BJ (cell line): ENCODE data around the gene PCBP3. TPM values are rescaled to one million over a fixed set of nuclear protein-coding genes. Genes with fewer than 3 reads are reported as not detected.

ENCODE experiments used
- CTCF ChIA-PET: fragments of 350-600 bp; formaldehyde crosslinking; extraction: SDS; loops from one replicate; lab custom pipeline; 2021; ENCODE audit warnings: antibody characterized with exemption, inconsistent platforms; lab: Yijun Ruan, JAX
- POLR2A ChIA-PET: fragments of 300-600 bp; sonication (Branson Sonifier 250); formaldehyde crosslinking; extraction: SDS; loops from one replicate; lab custom pipeline; 2021; ENCODE audit warnings: antibody characterized with exemption; lab: Charles Lee
- DNase-seq: peaks from one replicate; pipeline ENCODE4 v3.0.0-alpha.2; 2011; ENCODE audit warnings: low read depth
- H3K27me3 ChIP-seq: 2 replicates; pipeline ENCODE4 v1.6.0; 2011; ENCODE audit warnings: low read length; ENCODE audit not compliant: control insufficient read depth, insufficient read depth
- H3K36me3 ChIP-seq: 2 replicates; pipeline ENCODE4 v1.5.1; 2011; ENCODE audit warnings: low read length; ENCODE audit not compliant: control insufficient read depth, insufficient read depth
- H3K4me3 ChIP-seq: 2 replicates; pipeline ENCODE4 v1.5.1; 2011; ENCODE audit warnings: low read depth, mild to moderate bottlenecking, control low read depth, low read length
- polyA plus RNA-seq: library from polyadenylated mRNA; depleted of rRNA; stranded (reverse); fragments of >200 nt; gene quantifications from 2 replicates; pipeline ENCODE4 v1.2.3, GENCODE V29; 2011
- TF ChIP-seq, protein P1 (sequence below): IDR thresholded peaks from 2 replicates; pipeline ENCODE4 v1.5.1; 2011; ENCODE audit warnings: low read depth, mild to moderate bottlenecking, control low read depth, inconsistent platforms, low read length, moderate library complexity; ENCODE audit not compliant: insufficient read depth

PCBP3 gene
- polyA plus RNA-seq, 1 experiment: 2.1 TPM

DNA sequence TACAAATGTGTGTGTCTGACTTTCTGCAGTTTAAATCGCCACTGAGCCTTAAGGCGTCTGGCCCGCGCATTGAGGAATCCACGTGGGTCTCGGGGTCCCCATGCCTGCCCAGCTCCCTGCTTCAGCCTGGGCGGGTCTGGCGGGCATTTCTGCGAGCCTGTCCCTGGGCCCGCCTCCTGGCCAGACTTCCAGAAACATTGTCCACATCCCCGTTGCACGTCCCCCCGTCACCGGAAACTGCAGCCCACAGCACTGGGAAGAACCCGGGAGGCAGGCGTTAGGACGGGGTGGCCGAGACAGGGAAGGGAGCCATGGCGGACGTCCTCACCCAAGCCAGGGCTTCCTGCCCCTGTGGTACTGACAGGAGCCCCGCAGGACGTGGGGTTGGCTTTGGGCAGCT is 225.0 kb downstream of the PCBP3 start:
- POLR2A ChIA-PET: no interaction called here
- DNase-seq: no peak
- no peaks in the 10 kb centered on the region for H3K36me3 ChIP-seq
- CTCF ChIA-PET: interaction anchor here (3.9 kb wide), 1 partner anchor 13 kb away, joined by 24 read pairs; no protein-coding TSS in a partner anchor
- no peak overlapping the region for H3K4me3 ChIP-seq
- TF ChIP-seq, protein P1, sequence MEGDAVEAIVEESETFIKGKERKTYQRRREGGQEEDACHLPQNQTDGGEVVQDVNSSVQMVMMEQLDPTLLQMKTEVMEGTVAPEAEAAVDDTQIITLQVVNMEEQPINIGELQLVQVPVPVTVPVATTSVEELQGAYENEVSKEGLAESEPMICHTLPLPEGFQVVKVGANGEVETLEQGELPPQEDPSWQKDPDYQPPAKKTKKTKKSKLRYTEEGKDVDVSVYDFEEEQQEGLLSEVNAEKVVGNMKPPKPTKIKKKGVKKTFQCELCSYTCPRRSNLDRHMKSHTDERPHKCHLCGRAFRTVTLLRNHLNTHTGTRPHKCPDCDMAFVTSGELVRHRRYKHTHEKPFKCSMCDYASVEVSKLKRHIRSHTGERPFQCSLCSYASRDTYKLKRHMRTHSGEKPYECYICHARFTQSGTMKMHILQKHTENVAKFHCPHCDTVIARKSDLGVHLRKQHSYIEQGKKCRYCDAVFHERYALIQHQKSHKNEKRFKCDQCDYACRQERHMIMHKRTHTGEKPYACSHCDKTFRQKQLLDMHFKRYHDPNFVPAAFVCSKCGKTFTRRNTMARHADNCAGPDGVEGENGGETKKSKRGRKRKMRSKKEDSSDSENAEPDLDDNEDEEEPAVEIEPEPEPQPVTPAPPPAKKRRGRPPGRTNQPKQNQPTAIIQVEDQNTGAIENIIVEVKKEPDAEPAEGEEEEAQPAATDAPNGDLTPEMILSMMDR: no peak
- peaks cover 3% of the 10 kb centered on the region for H3K27me3 ChIP-seq

DNA sequence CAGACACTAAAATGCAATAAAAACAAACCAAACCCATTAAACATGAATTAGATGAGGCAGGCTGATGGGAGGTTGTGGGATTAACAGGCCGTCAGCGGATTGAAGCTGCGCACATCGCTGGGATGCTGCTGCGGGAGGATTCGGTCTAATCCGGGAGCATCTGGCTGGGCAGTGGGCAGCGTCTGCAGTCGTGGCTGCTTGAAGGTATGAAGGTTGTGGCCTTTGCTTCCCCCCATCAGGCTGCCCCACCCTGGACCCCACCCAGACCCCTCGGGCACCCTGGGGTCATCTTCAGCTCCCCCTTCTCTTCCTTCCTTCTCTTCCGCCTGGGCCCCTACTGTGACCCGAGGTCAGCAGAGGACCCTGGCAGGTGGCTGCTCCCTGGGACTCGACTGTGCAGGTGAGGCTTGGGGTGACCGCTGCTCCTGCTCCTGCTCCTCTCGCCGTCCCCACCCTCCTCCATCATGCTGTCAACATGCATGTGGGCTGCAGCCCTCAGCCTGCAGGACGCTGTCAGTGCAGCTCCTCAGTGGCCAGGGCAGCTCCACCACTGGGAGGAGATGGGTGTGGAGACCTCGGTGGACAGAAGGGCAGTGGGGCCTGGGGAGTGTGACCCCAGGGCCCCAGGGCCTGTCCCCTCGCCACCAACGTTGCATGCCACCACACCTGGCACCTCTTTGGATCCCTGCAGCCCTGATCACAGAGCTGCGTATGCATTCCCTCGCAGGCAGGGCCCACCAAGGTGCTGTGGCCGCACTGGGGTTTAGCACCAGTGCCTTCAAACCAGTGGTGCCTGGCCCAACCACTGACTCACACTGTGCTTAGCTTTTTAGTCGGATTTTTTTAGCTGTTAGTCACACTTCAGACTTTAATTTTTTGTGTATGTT is 225.8 kb downstream of the PCBP3 start:
- ChIA-PET POLR2A (no interaction called here), CTCF (interaction anchor here (0.6 to 3.9 kb wide), 5 partner anchors 8 to 577 kb away, joined by 3 to 24 read pairs (median 3); no protein-coding TSS in a partner anchor)
- Histone ChIP-seq H3K36me3 (no peaks in the 10 kb centered on the region), H3K4me3 (no peak overlapping the region), H3K27me3 (peaks cover 3% of the 10 kb centered on the region)
- TF ChIP-seq, protein P1: no peak
- DNase-seq: no peak

DNA sequence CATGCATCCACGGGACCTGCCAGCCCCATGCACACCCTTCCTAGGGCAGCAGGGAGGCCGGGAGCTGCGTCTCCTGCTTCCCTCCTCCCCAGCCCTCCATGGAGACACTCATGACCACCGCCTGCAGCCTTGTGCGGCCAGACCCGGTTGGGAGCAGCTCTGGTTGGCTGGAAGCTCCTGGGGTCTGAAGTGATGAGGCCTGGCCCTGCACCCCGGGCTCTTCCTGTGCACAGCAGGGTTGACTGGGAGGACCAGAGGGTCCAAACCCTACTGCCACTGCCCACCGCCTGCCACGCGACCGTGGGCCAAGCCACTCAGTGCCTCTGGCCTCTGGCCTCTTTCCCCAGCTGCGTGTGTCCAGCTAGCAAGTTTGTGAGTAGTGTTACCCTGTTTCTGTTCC is 226.9 kb downstream of the PCBP3 start:
- Histone ChIP-seq H3K4me3 (no peak overlapping the region), H3K36me3 (no peaks in the 10 kb centered on the region), H3K27me3 (peaks cover 3% of the 10 kb centered on the region)
- ChIA-PET CTCF (interaction anchor here (0.6 to 3.9 kb wide), 5 partner anchors 9 to 578 kb away, joined by 3 to 24 read pairs (median 3); no protein-coding TSS in a partner anchor), POLR2A (no interaction called here)
- TF ChIP-seq, protein P1: no peak
- DNase-seq: no peak

DNA sequence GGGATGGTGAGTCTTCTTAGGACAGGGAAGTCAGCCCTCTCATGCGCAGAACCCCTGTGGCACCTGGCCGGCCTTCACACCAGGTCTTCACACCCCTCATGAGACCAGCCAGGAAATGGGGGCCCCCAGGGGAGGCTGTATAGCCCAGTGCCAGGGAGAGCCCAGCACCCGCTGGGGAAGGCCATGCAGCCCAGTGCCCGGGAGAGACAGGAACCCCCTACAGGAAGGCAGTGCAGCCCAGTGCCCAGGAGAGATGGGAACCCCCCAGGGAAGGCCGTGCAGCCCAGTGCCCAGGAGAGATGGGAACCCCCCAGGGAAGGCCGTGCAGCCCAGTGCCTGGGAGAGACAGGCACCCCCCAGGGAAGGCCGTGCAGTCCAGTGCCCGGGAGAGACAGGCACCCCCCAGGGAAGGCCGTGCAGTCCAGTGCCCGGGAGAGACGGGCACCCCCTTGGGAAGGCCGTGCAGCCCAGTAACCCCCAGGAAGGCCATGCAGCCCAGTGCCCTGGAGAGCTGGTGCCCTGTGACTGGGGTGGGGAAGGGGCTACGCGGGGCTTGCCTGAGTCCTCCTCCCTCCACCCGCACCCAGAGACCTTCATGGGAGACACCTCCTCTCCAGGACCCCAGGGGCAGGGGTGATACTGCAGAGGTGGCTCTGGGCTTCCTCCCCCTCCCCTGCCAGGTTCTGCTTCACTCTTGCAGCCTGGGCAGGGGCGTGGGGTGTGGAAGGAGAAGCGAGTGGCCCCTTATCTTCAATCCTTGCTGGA is 227.5 kb downstream of the PCBP3 start:
- H3K4me3 ChIP-seq: no peak overlapping the region
- POLR2A ChIA-PET: no interaction called here
- CTCF ChIA-PET: interaction anchor here (0.7 to 3.9 kb wide), 3 partner anchors 10 to 426 kb away, joined by 3 to 24 read pairs (median 3); no protein-coding TSS in a partner anchor

More for the DNA sequence above, 227.5 kb downstream of the PCBP3 start:
- no peaks in the 10 kb centered on the region for H3K36me3 ChIP-seq
- no peak for DNase-seq
- TF ChIP-seq, protein P1: no peak
- peaks cover 3% of the 10 kb centered on the region for H3K27me3 ChIP-seq
